SU-DHL-6 (cell line): ENCODE measurements around the gene ENTPD6.

ENCODE experiments used
- CTCF ChIP-seq: fragments of 200-600 bp; sonication (generic); IDR thresholded peaks from one replicate; pipeline ENCODE4 v1.5.1; 2017; ENCODE audit warnings: antibody characterized with exemption, mild to moderate bottlenecking, low read length, moderate library complexity; ENCODE audit not compliant: insufficient read depth, poor library complexity, severe bottlenecking
- EZH2phosphoT487 ChIP-seq: fragments of 200-600 bp; sonication (generic), shearing (Covaris generic); conservative IDR thresholded peaks from 2 replicates; pipeline ENCODE4 v1.6.1; 2018; ENCODE audit warnings: mild to moderate bottlenecking, antibody characterized with exemption, low read length, moderate library complexity, mixed read lengths

- no peak for TF ChIP-seq CTCF
- TF ChIP-seq EZH2phosphoT487: no peak
Measured at GRCh38 chr20:25244976-25245375, 49.5 kb downstream of the ENTPD6 start.
